Adrenal gland (tissue), 12 donors: ENCODE measurements around the gene DNAAF1. TPM values are rescaled to one million over a fixed set of nuclear protein-coding genes. Genes with fewer than 3 reads are reported as not detected.

Experiments
- DNase-seq, 7 donors: peaks; one replicate each; pipeline ENCODE4 v3.0.0-alpha.2; 2019 to 2020
- H3K27ac ChIP-seq, 5 donors: fragments of 200-600 bp; sonication (generic) in 4 of 5; 1 replicate in 3 of 5; 2 replicates in 2 of 5; pipeline versions ENCODE4 v1.5.1 to v1.8.0; 2016 to 2020; ENCODE audit warnings: mild to moderate bottlenecking in 1 of 5
- H3K27me3 ChIP-seq: fragments of 200-600 bp; 2 replicates; pipeline ENCODE4 v1.8.0; 2021
- H3K36me3 ChIP-seq, 2 donors: fragments of 200-600 bp; replicated peaks in 1 of 2; 1 replicate in 1 of 2; 2 replicates in 1 of 2; pipeline versions ENCODE4 v1.5.1 to v1.8.0; 2018 to 2022
- H3K4me1 ChIP-seq, 2 donors: fragments of 200-600 bp; replicated peaks in 1 of 2; 1 replicate in 1 of 2; 2 replicates in 1 of 2; pipeline versions ENCODE4 v1.5.1 to v1.8.0; 2018 to 2021
- H3K4me3 ChIP-seq, 4 donors: fragments of 200-600 bp; sonication (generic) in 3 of 4; one replicate each; pipeline ENCODE4 v1.5.1; 2016 to 2018
- H3K9me3 ChIP-seq, 3 donors: fragments of 200-600 bp; sonication (generic) in 1 of 3; replicated peaks in 1 of 3; 1 replicate in 2 of 3; 2 replicates in 1 of 3; pipeline versions ENCODE4 v1.5.1 to v1.8.0; 2016 to 2021
- POLR2A ChIP-seq, 2 donors: fragments of 450-650 bp; IDR thresholded peaks; one replicate each; pipeline ENCODE4 v1.6.1; 2017; ENCODE audit warnings: antibody characterized with exemption in 2 of 2, mild to moderate bottlenecking in 2 of 2, moderate library complexity in 1 of 2
- WGBS, 4 donors: extraction: QIAGEN DNeasy Blood & Tissue Kit in 2 of 4; methylation state at CpG; one replicate each; pipeline versions ENCODE4 v1.1.5 to v1.1.7; 2013 to 2017; 5-methylcytosine and 5-hydroxymethylcytosine counted together
- intact Hi-C, 2 donors: fragments of 100-400 bp; cut with DNase I; formaldehyde crosslinking; loops; one replicate each; pipeline versions ENCODE4 v1.14.1 to v1.15.0; 2022 to 2023
- polyA plus RNA-seq, 3 donors: library from polyadenylated mRNA; stranded (reverse); fragments of 200-250 nt in 2 of 3; fragments of 350-450 nt in 1 of 3; fragmentation: Illumina TruSeq in 1 of 3; extraction: RNeasy Lipid Tissue Mini Kit (QIAGEN cat#74804) in 1 of 3; gene quantifications; one replicate each; pipeline ENCODE4 v1.2.3, GENCODE V29; 2013 to 2014
- total RNA-seq, 9 donors: library from RNA; depleted of rRNA in 4 of 9; stranded (reverse); fragments of >200 nt in 4 of 9; fragments of 120-200 nt in 1 of 9; fragmentation: NEBNext Ultra II Directional in 1 of 9; extraction: Animal tissue kit (Norgen Biotek cat#: 25700) in 1 of 9; gene quantifications; one replicate each; pipeline versions ENCODE4 v1.1.0 to v1.2.4, GENCODE V29; 2013 to 2023
- TF ChIP-seq, protein P1 (sequence below), 6 experiments: fragments of 450-650 bp in 4 of 6; fragments of 200-600 bp in 2 of 6; sonication (generic) in 1 of 6; IDR thresholded peaks; 1 replicate in 5 of 6; 2 replicates in 1 of 6; pipeline versions ENCODE4 v1.5.1 to v1.8.0; 2016 to 2021; ENCODE audit warnings: antibody characterized with exemption in 6 of 6, mild to moderate bottlenecking in 2 of 6, moderate library complexity in 1 of 6
- donor health status: healthy with polysubstance abuse.
- donor health status: Bipolar disorder and iron deficiency.
- donor health status: DM: yes; HTN: yes; CAD: no.
- donor health status: DM: no; HTN: no; CAD: no.
- donor health status: DM: no; HTN: no; CAD: no.
- donor health status: DM: yes; HTN: yes; CAD: no.

The DNAAF1 gene
- total and polyA plus RNA-seq, 12 donors: 0.67 to 17.9 (median 2.4) TPM

DNA sequence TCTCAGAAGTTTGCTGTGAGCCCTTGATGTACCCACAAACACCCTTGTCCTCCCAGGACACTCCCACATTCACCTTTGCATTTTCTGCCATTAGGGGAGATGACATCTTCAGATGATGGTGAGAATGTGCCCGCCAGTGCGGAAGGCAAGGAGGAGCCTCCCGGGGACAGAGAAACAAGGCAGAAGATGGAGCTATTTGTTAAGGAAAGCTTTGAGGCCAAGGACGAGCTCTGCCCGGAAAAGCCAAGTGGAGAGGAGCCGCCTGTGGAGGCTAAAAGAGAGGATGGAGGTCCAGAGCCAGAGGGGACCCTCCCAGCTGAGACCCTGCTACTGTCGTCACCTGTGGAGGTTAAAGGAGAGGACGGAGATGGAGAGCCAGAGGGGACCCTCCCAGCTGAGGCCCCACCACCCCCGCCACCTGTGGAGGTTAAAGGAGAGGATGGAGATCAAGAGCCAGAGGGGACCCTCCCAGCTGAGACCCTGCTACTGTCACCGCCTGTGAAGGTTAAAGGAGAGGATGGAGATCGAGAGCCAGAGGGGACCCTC lies 24.7 kb downstream of the DNAAF1 start:
- Histone ChIP-seq H3K36me3 (no peaks in the 10 kb centered on the region), H3K4me3 (no peak overlapping the region), H3K27me3 (no peaks in the 10 kb centered on the region), H3K4me1 (no peaks in the 10 kb centered on the region), H3K27ac (no peak overlapping the region), H3K9me3 (no peaks in the 10 kb centered on the region)
- intact Hi-C loops: loop anchor here in 1 of 2 donors (5.0 kb wide), 1 partner anchor 83 kb away; no protein-coding TSS in a partner anchor
- no peak for DNase-seq
- TF ChIP-seq, protein P1, sequence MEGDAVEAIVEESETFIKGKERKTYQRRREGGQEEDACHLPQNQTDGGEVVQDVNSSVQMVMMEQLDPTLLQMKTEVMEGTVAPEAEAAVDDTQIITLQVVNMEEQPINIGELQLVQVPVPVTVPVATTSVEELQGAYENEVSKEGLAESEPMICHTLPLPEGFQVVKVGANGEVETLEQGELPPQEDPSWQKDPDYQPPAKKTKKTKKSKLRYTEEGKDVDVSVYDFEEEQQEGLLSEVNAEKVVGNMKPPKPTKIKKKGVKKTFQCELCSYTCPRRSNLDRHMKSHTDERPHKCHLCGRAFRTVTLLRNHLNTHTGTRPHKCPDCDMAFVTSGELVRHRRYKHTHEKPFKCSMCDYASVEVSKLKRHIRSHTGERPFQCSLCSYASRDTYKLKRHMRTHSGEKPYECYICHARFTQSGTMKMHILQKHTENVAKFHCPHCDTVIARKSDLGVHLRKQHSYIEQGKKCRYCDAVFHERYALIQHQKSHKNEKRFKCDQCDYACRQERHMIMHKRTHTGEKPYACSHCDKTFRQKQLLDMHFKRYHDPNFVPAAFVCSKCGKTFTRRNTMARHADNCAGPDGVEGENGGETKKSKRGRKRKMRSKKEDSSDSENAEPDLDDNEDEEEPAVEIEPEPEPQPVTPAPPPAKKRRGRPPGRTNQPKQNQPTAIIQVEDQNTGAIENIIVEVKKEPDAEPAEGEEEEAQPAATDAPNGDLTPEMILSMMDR (IDR thresholded peaks at IDR 0.05): no peak
- TF ChIP-seq POLR2A (IDR thresholded peaks at IDR 0.05): no peak
- WGBS, 4 donors: 68 to 82% (median 74%) methylated on average over 11 of the region's 11 CpGs

DNA sequence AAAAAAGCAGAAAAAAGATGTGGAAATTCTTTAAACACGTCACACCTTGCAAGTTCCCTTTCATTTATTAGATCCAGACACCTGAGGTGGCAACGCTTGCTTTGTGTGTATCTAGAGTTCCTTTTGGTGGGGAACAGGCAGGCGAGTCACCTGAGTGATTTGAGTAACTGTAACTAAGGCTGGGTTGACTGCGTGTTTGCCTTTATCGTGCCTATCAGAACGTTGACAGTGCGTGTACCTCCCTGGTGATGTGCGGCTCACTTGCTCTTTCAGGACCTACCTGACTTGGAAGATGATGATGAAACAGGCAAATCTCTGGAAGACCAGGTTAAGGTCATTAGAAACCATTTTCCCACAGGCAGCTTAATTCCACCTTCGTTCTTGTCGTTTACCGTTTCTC lies 29.3 kb downstream of the DNAAF1 start:
- no peak overlapping the region for H3K27ac ChIP-seq
- no peaks in the 10 kb centered on the region for H3K27me3 ChIP-seq
- 74 to 83% (median 77%) methylated on average over 11 of the region's 11 CpGs for WGBS, 4 donors
- intact Hi-C loops: loop anchor here in 1 of 2 donors (5.0 kb wide), 1 partner anchor 87 kb away; no protein-coding TSS in a partner anchor
- no peak for TF ChIP-seq POLR2A (IDR thresholded peaks at IDR 0.05)
- TF ChIP-seq, protein P1 (IDR thresholded peaks at IDR 0.05): no peak
- DNase-seq: no peak
- peaks cover 23 to 32% of the 10 kb centered on the region in 2 donors for H3K4me1 ChIP-seq
- no peak overlapping the region for H3K4me3 ChIP-seq
- peaks cover 0 to 14% of the 10 kb centered on the region in 2 donors for H3K36me3 ChIP-seq
- no peaks in the 10 kb centered on the region for H3K9me3 ChIP-seq

DNA sequence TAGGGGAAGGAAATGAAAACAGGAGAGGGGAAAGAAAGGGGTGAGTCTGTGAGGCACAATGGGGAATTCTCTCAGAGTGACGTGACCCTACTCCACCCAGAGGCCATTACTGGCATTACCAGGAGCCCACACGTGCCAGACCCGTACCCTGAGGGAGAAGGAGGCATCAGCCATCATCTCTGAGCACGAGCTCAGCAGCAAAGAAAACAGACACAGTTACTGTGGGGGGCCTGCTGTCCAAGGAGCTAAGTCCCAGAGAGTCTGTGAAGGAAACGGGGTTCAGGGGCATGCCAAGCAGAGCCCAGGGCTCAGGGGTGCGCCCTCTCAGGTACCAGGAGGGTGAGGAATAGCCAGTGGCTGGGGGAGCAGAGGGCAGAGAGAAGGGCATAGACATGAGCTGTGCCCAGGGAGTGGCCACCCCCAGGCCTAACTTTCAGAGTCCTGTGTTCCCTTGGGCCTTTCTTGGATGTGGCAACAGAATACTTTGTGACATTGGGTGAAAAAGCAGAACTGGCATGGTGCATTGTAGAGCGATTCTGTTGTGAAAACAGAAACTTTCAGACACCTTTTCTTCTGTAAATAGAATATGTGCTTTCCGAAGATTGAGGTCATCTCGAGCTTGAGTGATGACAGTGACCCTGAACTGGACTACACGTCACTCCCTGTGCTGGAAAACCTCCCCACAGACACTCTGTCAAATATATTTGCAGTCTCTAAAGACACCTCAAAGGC lies 30.4 kb downstream of the DNAAF1 start:
- peak overlapping the region in 4 of 5 donors; percentile 25 to 79 (median 72) for H3K27ac ChIP-seq
- no peak overlapping the region for H3K4me3 ChIP-seq
- peaks cover 0 to 25% of the 10 kb centered on the region in 2 donors for H3K36me3 ChIP-seq
- H3K9me3 ChIP-seq: no peaks in the 10 kb centered on the region
- TF ChIP-seq, protein P1 (IDR thresholded peaks at IDR 0.05): peak; percentile 52 to 95 (median 82)
- peak in 1 of 2 donors; percentile 11 for TF ChIP-seq POLR2A (IDR thresholded peaks at IDR 0.05)
- WGBS, 4 donors: 13 to 50% (median 29%) methylated on average over 10 of the region's 10 CpGs
- H3K27me3 ChIP-seq: no peaks in the 10 kb centered on the region
- peak; percentile 59 to 91 (median 74) for DNase-seq
- intact Hi-C loops: no loop called here
- H3K4me1 ChIP-seq: peaks cover 23 to 32% of the 10 kb centered on the region in 2 donors

DNA sequence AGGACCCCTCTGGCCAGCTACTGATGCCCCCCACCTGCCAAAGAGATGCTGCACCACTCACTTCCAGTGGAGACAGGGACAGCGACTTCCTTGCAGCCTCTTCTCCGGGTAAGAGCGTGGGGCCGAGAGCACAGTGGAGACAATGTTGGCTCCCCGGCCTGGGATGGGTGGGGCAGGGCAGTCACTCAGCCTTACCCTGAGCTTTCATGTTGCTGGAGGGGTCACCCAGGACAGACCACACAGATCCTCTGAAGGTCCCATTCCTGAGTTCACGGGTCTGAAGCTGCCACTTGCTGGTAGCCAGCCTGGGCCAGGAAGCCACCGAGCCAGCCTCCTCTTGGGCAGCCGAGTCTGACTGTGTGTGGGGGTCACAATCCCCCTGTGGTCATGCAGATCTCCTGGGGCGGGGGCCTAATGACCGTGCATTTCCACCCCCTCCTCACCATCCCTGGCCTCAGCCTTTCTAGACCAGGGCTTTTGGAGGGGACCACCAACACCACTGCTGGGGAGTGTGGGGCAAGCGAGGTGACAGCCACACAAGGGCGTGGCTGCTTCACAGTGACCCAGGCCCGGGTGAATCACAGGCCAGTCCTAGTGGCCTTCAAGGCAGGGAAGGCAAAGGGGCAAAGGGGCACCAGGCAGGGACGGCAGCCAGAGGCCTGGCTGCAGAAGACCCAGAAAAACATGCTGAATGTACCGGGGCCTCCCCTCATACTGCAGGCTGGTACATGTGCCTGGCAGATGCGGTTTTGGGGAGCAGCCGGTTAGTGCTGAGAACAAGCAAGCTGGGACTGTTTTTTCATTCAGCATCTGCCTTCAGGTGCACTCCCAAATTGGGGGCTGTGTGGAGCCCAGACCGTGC lies 31.3 kb downstream of the DNAAF1 start:
- Histone ChIP-seq H3K9me3 (no peaks in the 10 kb centered on the region), H3K4me1 (peaks cover 23 to 32% of the 10 kb centered on the region in 2 donors), H3K36me3 (peaks cover 0 to 34% of the 10 kb centered on the region in 2 donors), H3K4me3 (no peak overlapping the region), H3K27me3 (no peaks in the 10 kb centered on the region), H3K27ac (peak overlapping the region; percentile 1 to 92 (median 68))
- WGBS, 4 donors: 32 to 44% (median 39%) methylated on average over 7 to 18 of the region's 18 CpGs
- no peak for TF ChIP-seq POLR2A (IDR thresholded peaks at IDR 0.05)
- TF ChIP-seq, protein P1 (IDR thresholded peaks at IDR 0.05): no peak
- peak in 3 of 7 donors; percentile 38 to 57 (median 50) for DNase-seq
- intact Hi-C loops: no loop called here
